Neural cell (in vitro differentiated cells): ENCODE results near the gene THRSP. TPM values are rescaled to one million over a fixed set of nuclear protein-coding genes. Genes with fewer than 3 reads are reported as not detected.
"Not testable (repeated sequence)": the region's sequence is repeated elsewhere in the genome, so short reads cannot be mapped to it uniquely, and the experiment has no call there.

Experiments
- H2AFZ ChIP-seq: fragments of 200-600, 300-800 bp; sonication (generic), shearing (Covaris generic); 2 replicates; pipeline ENCODE4 v1.6.0; 2014; ENCODE audit warnings: low read depth, mild to moderate bottlenecking, antibody characterized with exemption, low read length, moderate library complexity
- H3F3A ChIP-seq: fragments of 200-600 bp; shearing (Covaris generic); 2 replicates; pipeline ENCODE4 v1.6.1; 2016; ENCODE audit warnings: mild to moderate bottlenecking, moderate library complexity, mixed read lengths, antibody characterized with exemption, low read length; ENCODE audit not compliant: insufficient read depth, poor library complexity, severe bottlenecking
- H3K27ac ChIP-seq: fragments of 200-600, 300-800 bp; sonication (generic), shearing (Covaris generic); 2 replicates; pipeline ENCODE4 v1.5.1; 2014; ENCODE audit warnings: mild to moderate bottlenecking, low read length, moderate library complexity
- H3K27me3 ChIP-seq: fragments of 300-800, 200-600 bp; sonication (generic), shearing (Covaris generic); 2 replicates; pipeline ENCODE4 v1.6.0; 2014; ENCODE audit warnings: mild to moderate bottlenecking, low read depth, low read length, moderate library complexity; ENCODE audit not compliant: insufficient read depth
- H3K36me3 ChIP-seq: fragments of 300-800, 200-600 bp; sonication (generic), shearing (Covaris generic); 2 replicates; pipeline ENCODE4 v1.5.1; 2014; ENCODE audit warnings: mild to moderate bottlenecking, antibody characterized with exemption, low read length, moderate library complexity; ENCODE audit not compliant: insufficient read depth
- H3K4me2 ChIP-seq: fragments of 300-800, 200-600 bp; sonication (generic), shearing (Covaris generic); 2 replicates; pipeline ENCODE4 v1.6.0; 2014; ENCODE audit warnings: mild to moderate bottlenecking, low read length
- H3K4me3 ChIP-seq: fragments of 300-800, 200-600 bp; sonication (generic), shearing (Covaris generic); 2 replicates; pipeline ENCODE4 v1.5.1; 2014; ENCODE audit warnings: mild to moderate bottlenecking, low read length, moderate library complexity
- H3K79me2 ChIP-seq: fragments of 200-600 bp; shearing (Covaris generic); replicated peaks from 2 replicates; pipeline ENCODE4 v1.6.0; 2014; ENCODE audit warnings: mild to moderate bottlenecking, low read length, moderate library complexity; ENCODE audit not compliant: insufficient read depth
- H3K9ac ChIP-seq: fragments of 300-800, 200-600 bp; sonication (generic), shearing (Covaris generic); 2 replicates; pipeline ENCODE4 v1.6.1; 2016; ENCODE audit warnings: mild to moderate bottlenecking, low read length, mixed read lengths
- H3K9me2 ChIP-seq: fragments of 200-600 bp; shearing (Covaris generic); 2 replicates; pipeline ENCODE4 v1.6.1; 2016; ENCODE audit warnings: mild to moderate bottlenecking, low read length, mixed read lengths; ENCODE audit not compliant: insufficient read depth
- H3K9me3 ChIP-seq: fragments of 200-600, 300-800 bp; sonication (generic), shearing (Covaris generic); 2 replicates; pipeline ENCODE4 v1.6.1; 2016; ENCODE audit warnings: mild to moderate bottlenecking, mixed run types, low read length, moderate library complexity, mixed read lengths
- H4K20me1 ChIP-seq: fragments of 200-600 bp; shearing (Covaris generic); 2 replicates; pipeline ENCODE4 v1.6.1; 2016; ENCODE audit warnings: mild to moderate bottlenecking, mixed run types; ENCODE audit not compliant: insufficient read depth
- EP300 ChIP-seq: fragments of 450-650 bp; conservative IDR thresholded peaks from 2 replicates; pipeline ENCODE4 v1.6.1; 2014; ENCODE audit warnings: antibody characterized with exemption, mild to moderate bottlenecking, moderate library complexity; ENCODE audit not compliant: poor library complexity, severe bottlenecking
- EZH2 ChIP-seq: fragments of 200-600, 300-800 bp; shearing (Covaris generic), sonication (generic); IDR thresholded peaks from 2 replicates; pipeline ENCODE4 v1.6.1; 2014; ENCODE audit warnings: antibody characterized with exemption, low read length, borderline replicate concordance, mild to moderate bottlenecking; ENCODE audit not compliant: insufficient read depth, poor library complexity, severe bottlenecking
- MXI1 ChIP-seq: fragments of 450-650 bp; conservative IDR thresholded peaks from 2 replicates; pipeline ENCODE4 v1.6.1; 2014; ENCODE audit warnings: antibody characterized with exemption, mild to moderate bottlenecking; ENCODE audit not compliant: poor library complexity, severe bottlenecking
- POLR2AphosphoS5 ChIP-seq: IDR thresholded peaks from 2 replicates; pipeline ENCODE4 v1.6.1; 2012
- RAD21 ChIP-seq: fragments of 450-650 bp; conservative IDR thresholded peaks from 2 replicates; pipeline ENCODE4 v1.6.1; 2014; ENCODE audit warnings: antibody characterized with exemption, mild to moderate bottlenecking, moderate library complexity
- SMC3 ChIP-seq: fragments of 450-650 bp; conservative IDR thresholded peaks from 2 replicates; pipeline ENCODE4 v1.6.1; 2014; ENCODE audit warnings: antibody characterized with exemption, mild to moderate bottlenecking, moderate library complexity; ENCODE audit not compliant: poor library complexity
- TAF1 ChIP-seq: IDR thresholded peaks from 2 replicates; pipeline ENCODE4 v1.6.1; 2012; ENCODE audit warnings: low read depth
- polyA plus RNA-seq: library from polyadenylated mRNA; depleted of rRNA; stranded (reverse); fragments of >200 nt; gene quantifications from 2 replicates; pipeline ENCODE4 v1.2.3, GENCODE V29; 2014
- TF ChIP-seq, protein P1 (sequence below): IDR thresholded peaks from 2 replicates; pipeline ENCODE4 v1.6.1; 2012; ENCODE audit warnings: borderline replicate concordance
- TF ChIP-seq, protein P2 (sequence below): fragments of 450-650 bp; IDR thresholded peaks from 2 replicates; pipeline ENCODE4 v1.5.1; 2014; ENCODE audit warnings: antibody characterized with exemption, mild to moderate bottlenecking, moderate library complexity; ENCODE audit not compliant: poor library complexity, severe bottlenecking

Gene THRSP
- polyA plus RNA-seq, 1 donor from 2014 or later: not detected

- Histone ChIP-seq H3K4me3 (no peak overlapping the region), H3K27ac (no peak overlapping the region), H3K27me3 (no peaks in the 10 kb centered on the region), H3K9me2 (no peaks in the 10 kb centered on the region), H2AFZ (no peak overlapping the region), H3K36me3 (no peaks in the 10 kb centered on the region), H3F3A (no peaks in the 10 kb centered on the region), H3K4me2 (no peak overlapping the region), H3K79me2 (peaks cover 23% of the 10 kb centered on the region), H4K20me1 (no peaks in the 10 kb centered on the region), H3K9me3 (no peaks in the 10 kb centered on the region), H3K9ac (no peak overlapping the region)
- TF ChIP-seq, protein P1, sequence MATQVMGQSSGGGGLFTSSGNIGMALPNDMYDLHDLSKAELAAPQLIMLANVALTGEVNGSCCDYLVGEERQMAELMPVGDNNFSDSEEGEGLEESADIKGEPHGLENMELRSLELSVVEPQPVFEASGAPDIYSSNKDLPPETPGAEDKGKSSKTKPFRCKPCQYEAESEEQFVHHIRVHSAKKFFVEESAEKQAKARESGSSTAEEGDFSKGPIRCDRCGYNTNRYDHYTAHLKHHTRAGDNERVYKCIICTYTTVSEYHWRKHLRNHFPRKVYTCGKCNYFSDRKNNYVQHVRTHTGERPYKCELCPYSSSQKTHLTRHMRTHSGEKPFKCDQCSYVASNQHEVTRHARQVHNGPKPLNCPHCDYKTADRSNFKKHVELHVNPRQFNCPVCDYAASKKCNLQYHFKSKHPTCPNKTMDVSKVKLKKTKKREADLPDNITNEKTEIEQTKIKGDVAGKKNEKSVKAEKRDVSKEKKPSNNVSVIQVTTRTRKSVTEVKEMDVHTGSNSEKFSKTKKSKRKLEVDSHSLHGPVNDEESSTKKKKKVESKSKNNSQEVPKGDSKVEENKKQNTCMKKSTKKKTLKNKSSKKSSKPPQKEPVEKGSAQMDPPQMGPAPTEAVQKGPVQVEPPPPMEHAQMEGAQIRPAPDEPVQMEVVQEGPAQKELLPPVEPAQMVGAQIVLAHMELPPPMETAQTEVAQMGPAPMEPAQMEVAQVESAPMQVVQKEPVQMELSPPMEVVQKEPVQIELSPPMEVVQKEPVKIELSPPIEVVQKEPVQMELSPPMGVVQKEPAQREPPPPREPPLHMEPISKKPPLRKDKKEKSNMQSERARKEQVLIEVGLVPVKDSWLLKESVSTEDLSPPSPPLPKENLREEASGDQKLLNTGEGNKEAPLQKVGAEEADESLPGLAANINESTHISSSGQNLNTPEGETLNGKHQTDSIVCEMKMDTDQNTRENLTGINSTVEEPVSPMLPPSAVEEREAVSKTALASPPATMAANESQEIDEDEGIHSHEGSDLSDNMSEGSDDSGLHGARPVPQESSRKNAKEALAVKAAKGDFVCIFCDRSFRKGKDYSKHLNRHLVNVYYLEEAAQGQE: no peak
- TF ChIP-seq EZH2 (no peak), MXI1 (no peak), EP300 (no peak), SMC3 (no peak), TAF1 (no peak), POLR2AphosphoS5 (no peak)
These were observed 19.4 kb downstream of the THRSP start for GRCh38 chr11:78083021-78083420.

DNA sequence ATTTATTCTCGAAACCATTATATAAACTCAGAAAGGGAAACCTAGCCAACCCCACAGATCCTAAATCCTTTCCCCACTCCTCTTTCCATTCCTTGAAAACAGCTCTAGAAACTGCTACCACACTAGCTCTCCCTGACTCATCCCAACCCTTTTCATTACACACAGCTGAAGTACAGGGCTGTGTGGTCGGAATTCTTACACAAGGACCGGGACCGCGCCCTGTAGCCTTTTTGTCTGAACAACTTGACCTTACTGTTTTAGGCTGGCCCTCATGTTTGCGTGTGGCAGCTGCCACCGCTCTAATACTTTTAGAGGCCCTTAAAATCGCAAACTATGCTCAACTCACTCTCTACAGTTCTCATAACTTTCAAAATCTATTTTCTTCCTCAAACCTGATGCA, 20.8 kb downstream of the THRSP start:
- H3K4me2 ChIP-seq, H4K20me1 ChIP-seq, H3K79me2 ChIP-seq, H3K27me3 ChIP-seq, H3F3A ChIP-seq, H3K9me3 ChIP-seq, H3K9me2 ChIP-seq, H2AFZ ChIP-seq, H3K27ac ChIP-seq, H3K9ac ChIP-seq, H3K36me3 ChIP-seq, H3K4me3 ChIP-seq: not testable (repeated sequence)

- Histone ChIP-seq H3F3A (no peaks in the 10 kb centered on the region), H3K9ac (no peak overlapping the region), H3K27ac (no peak overlapping the region), H3K4me3 (no peak overlapping the region), H3K9me2 (no peaks in the 10 kb centered on the region), H4K20me1 (no peaks in the 10 kb centered on the region), H2AFZ (no peak overlapping the region), H3K27me3 (no peaks in the 10 kb centered on the region), H3K36me3 (no peaks in the 10 kb centered on the region), H3K9me3 (no peaks in the 10 kb centered on the region), H3K79me2 (no peaks in the 10 kb centered on the region), H3K4me2 (no peak overlapping the region)
- TF ChIP-seq, protein P1: no peak
- no peak for TF ChIP-seq EZH2
- no peak for TF ChIP-seq MXI1
- TF ChIP-seq POLR2AphosphoS5: no peak
- TF ChIP-seq, protein P2, sequence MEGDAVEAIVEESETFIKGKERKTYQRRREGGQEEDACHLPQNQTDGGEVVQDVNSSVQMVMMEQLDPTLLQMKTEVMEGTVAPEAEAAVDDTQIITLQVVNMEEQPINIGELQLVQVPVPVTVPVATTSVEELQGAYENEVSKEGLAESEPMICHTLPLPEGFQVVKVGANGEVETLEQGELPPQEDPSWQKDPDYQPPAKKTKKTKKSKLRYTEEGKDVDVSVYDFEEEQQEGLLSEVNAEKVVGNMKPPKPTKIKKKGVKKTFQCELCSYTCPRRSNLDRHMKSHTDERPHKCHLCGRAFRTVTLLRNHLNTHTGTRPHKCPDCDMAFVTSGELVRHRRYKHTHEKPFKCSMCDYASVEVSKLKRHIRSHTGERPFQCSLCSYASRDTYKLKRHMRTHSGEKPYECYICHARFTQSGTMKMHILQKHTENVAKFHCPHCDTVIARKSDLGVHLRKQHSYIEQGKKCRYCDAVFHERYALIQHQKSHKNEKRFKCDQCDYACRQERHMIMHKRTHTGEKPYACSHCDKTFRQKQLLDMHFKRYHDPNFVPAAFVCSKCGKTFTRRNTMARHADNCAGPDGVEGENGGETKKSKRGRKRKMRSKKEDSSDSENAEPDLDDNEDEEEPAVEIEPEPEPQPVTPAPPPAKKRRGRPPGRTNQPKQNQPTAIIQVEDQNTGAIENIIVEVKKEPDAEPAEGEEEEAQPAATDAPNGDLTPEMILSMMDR: no peak
- TF ChIP-seq TAF1: no peak
- no peak for TF ChIP-seq RAD21
- TF ChIP-seq SMC3: no peak
- TF ChIP-seq EP300: no peak
These were observed 22.3 kb downstream of the THRSP start for GRCh38 chr11:78085972-78086371.

GRCh38 chr11:78086521-78087074, 22.9 kb downstream of the THRSP start:
- H4K20me1 ChIP-seq, H3K4me2 ChIP-seq, H3F3A ChIP-seq, H3K9me3 ChIP-seq, H3K27me3 ChIP-seq, H3K4me3 ChIP-seq, H3K36me3 ChIP-seq, H3K9ac ChIP-seq, H3K27ac ChIP-seq, H3K9me2 ChIP-seq, H2AFZ ChIP-seq, H3K79me2 ChIP-seq: not testable (repeated sequence)
